ENCODE measurements around the gene ARL10.

- TF ChIP-seq EZH2 (optimal IDR thresholded peaks at IDR 0.05; ENCODE audit: low read depth, low read length) (no peak), CTCF (IDR thresholded peaks at IDR 0.05; ENCODE audit: low read length) (no peak)
These were observed 14.6 kb downstream of the ARL10 start for GRCh38 chr5:176379881-176380280.

Data from MM.1S (cell line).